ENCODE results near the gene TRH.
"Not testable (repeated sequence)": the region's sequence is repeated elsewhere in the genome, so short reads cannot be mapped to it uniquely, and the experiment has no call there.

The TRH gene

DNA sequence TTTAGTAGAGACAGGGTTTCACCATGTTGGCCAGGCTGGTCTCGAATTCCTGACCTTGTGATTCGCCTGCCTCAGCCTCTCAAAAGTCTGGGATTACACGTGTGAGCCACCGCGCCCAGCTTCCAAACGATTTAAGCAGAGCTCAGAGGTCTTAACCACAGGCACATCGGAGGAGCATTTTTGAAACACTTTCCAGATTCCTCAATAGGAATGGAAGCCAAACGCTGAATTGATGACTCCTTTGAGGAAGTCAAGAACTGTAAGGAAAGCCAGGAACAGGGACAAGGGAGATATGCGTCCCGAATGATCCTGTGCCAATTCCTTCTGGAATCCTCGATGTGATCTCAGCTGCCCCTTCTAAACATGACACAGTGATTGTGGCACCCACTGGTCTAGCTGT, 40.0 kb downstream of the TRH start:
- TF ChIP-seq, protein P1, sequence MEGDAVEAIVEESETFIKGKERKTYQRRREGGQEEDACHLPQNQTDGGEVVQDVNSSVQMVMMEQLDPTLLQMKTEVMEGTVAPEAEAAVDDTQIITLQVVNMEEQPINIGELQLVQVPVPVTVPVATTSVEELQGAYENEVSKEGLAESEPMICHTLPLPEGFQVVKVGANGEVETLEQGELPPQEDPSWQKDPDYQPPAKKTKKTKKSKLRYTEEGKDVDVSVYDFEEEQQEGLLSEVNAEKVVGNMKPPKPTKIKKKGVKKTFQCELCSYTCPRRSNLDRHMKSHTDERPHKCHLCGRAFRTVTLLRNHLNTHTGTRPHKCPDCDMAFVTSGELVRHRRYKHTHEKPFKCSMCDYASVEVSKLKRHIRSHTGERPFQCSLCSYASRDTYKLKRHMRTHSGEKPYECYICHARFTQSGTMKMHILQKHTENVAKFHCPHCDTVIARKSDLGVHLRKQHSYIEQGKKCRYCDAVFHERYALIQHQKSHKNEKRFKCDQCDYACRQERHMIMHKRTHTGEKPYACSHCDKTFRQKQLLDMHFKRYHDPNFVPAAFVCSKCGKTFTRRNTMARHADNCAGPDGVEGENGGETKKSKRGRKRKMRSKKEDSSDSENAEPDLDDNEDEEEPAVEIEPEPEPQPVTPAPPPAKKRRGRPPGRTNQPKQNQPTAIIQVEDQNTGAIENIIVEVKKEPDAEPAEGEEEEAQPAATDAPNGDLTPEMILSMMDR (IDR thresholded peaks at IDR 0.05; ENCODE audit: low read depth, low read length) = no peak
- no peak for DNase-seq
- no peak overlapping the region for H3K4me3 ChIP-seq (ENCODE audit: low read depth, low read length)
- no peaks in the 10 kb centered on the region for H3K36me3 ChIP-seq
- H3K9me3 ChIP-seq = no peaks in the 10 kb centered on the region
- H3K27me3 ChIP-seq = 0 out of 2 replicates have a peak, but pooled peaks cover 4% of the 10 kb centered on the region
- H3K4me1 ChIP-seq = no peaks in the 10 kb centered on the region

GRCh38 chr3:130017661-130018060, 43.1 kb downstream of the TRH start:
- H3K27me3 ChIP-seq; DNase-seq; H3K36me3 ChIP-seq; H3K4me3 ChIP-seq (ENCODE audit: low read depth, low read length); H3K4me1 ChIP-seq; H3K9me3 ChIP-seq: not testable (repeated sequence)

DNA sequence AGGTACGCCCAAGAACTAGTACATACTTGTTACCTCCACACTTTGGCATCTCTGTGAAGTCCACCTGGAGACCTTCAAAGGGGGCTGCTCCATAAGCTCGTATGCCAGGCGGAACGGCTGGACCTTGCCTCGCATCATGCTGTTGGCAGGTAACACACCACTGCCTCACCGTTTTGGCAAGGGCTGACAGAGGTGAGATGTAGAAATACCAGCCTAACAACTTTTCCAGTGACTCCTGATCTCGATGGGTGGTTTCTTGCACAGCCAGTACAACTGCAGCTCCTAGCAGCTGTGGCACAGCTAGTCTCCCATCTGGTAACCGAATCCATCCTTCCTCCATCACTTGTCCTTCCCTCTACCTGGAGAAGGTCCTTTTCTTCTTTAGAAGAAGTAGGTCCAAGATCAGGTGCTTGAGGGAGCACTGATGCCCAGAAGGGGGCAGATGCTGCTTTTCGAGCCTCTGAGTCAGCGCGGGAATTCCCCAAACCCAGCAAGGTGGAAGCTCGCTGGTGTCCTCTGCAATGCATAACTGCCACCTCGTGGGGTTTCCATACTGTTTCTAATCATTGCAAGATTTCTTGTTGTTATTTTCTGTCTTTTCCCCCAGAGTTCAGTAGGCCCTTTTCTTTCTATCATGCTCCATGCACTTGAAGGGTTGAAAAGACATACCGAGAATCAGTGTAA, 51.8 kb downstream of the TRH start:
- not testable (repeated sequence) for H3K9me3 ChIP-seq; H3K36me3 ChIP-seq; H3K4me3 ChIP-seq (ENCODE audit: low read depth, low read length); H3K4me1 ChIP-seq; DNase-seq; H3K27me3 ChIP-seq

- not testable (repeated sequence) for DNase-seq; H3K27me3 ChIP-seq; H3K36me3 ChIP-seq; H3K4me1 ChIP-seq; H3K9me3 ChIP-seq; H3K4me3 ChIP-seq (ENCODE audit: low read depth, low read length)
Observed at GRCh38 chr3:130027437-130027836, 52.9 kb downstream of the TRH start.
